Stimulated activated CD8-positive, alpha-beta memory T cell treated with anti-CD3 and anti-CD28 coated beads, Interleukin-7, amount 100 ng/mL, for 4 hours (primary cell): Measurements from ENCODE around the gene PARN.
A peak's percentile ranks its signal among the peaks of the same experiment; 100 is the strongest.
"Not testable (repeated sequence)": the region's sequence is repeated elsewhere in the genome, so short reads cannot be mapped to it uniquely, and the experiment has no call there.

ENCODE experiments used
- DNase-seq, 2 donors: peaks; one replicate each; pipeline ENCODE4 v3.0.0-alpha.2; 2020; ENCODE audit warnings: low read depth in 2 of 2

PARN gene

DNA sequence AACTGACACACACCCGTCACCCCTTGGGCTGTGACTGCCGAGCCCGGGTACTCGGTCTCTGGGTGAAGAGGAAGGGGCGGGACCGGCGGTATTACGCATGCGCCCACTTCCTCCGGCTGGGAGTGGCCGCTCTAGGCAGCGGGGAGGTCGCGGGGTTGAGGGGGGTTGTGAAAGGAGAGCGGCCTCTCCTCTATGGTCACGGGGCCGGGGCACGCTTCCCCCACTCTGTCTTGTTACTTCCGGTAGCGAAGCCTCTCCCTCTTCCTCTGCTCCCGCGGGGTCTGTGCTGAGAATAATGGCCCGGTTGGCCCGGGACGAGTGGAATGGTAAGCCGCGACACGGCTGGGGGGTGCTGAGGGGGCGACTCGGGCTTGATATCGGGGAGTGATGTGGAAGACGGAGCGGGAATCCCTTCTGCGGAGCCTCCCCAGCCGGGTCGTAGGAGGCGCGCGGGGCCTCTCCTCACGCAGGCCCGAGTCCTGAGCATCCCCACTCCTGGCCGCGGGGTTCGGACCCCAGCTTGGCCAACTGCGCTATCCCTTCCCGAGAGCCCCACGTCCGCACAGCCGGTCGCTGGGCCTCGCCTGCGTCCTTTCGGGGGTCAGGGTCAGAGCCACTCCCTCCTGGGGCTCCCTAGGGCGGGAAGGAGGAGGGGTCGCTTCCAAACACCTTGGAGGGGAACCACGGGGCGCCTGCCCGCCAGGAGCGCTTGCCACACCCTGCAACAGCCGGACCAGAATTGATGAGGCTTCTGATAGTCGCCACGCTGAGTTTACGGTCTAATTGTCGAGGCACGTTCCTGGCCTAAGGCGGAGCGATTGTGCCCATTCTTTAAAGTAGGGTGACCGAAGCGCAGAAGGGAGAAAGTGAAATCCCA, 2.9 kb upstream of the PARN start, which contains the start of gene BFAR:
Gene BFAR (plus strand): TSS at position 259 of the 877 bp plus-strand sequence. CDS start 11,396 bp downstream, outside the sequence.
- DNase-seq = peak; percentile 98 to 99

DNA sequence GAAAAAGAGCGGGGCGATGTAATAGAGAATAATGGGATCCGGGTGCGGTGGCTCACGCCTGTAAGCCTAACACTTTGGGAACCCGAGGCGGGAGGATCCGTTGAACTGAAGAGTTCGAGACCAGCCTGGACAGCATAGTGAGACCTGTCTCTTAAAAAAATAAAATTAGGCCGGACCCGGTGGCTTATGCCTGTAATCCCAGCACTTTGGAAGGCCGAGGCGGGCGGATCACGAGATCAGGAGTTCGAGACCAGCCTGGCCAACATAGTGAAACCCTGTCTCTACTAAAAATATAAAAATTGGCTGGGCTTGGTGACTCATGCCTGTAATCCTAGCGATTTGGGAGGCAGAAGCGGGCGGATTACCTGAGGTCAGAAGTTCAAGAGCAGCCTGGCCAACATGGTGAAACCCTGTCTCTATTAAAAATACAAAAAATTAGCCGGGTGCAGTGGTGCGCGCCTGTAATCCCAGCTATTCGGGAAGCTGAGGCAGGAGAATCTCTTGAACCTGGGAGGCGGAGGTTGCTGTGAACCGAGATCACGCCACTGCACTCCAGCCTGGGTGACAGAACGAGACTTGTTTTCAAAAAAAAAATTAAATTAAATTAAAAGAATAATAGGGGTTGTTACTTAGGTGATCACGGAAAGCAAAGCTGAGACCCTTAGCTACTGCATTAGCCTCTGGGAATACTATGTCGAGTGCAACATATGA, 715 bp upstream of the PARN start:
- DNase-seq = not testable (repeated sequence)

DNA sequence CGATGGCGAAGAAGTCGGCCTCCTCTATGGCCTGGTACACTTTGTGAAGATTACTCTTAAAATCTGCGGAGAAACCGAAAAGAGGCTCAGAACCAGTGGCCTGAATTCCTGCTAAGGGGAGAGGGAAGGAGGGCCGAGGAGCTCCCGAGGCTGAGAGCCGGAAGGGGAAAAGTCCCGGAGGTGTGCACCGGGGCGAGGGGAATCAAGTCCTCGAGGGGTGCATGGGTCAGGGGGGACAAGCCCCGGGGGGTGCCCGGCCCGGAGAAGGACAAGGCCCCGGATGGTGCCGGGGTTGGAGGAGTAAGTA, 495 bp downstream of the PARN start:
- DNase-seq = peak in 1 of 2 donors; percentile 5

DNA sequence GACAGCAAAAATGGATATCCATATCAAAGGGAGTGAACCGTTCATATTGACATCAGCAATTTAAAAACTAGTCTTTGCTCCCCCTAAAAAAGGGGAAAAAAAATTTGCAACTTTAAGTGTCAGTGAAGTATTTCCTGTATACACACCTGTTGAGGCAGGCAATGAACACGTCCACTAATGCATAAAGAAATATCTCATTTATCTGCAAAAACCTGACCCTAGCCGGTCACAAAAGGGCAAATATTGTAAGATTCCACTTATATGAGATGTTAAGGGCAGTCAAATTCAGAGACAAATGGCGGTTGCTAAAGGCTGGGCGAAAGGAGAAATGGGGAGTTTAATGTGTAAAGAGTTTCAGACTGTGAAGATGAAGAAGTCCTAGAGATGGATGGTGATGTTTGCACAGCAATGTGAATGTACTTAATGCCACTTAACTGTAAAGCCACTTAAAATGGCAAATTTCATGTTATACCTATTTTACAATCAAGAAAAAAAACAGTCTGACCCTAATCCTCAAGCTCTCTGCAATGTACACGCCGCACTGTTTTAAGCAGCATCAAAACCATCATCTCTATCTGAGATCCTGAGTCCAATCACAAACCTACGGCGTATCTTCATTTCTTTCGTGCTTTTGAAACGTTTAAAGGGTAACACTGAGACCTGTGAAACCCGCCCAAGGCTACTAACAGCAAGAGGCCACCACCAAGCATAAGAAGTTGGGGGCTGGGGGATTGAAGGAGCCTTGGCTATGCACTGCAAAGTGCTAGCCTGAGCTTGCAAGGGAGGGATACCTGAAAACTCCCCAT, 1.1 kb downstream of the PARN start:
- no peak for DNase-seq

DNA sequence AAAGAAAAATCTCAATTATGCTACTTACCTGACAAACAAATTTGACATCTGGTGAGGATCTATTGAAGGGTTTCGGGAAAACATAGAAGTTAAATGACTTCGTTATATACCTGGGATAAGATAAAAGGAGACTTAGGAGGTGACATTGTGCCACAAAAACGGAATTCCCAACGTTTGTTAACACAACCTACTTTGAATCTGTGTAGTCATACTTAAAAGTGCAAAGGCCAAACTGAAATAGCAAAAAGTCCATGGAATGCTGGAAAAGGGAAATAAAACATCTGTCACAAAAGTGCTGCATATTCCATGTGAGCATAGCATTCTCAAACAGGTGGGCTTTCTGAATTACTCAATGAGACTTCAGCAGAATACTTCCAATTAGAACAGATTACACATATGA, 3.0 kb downstream of the PARN start:
- no peak for DNase-seq

DNA sequence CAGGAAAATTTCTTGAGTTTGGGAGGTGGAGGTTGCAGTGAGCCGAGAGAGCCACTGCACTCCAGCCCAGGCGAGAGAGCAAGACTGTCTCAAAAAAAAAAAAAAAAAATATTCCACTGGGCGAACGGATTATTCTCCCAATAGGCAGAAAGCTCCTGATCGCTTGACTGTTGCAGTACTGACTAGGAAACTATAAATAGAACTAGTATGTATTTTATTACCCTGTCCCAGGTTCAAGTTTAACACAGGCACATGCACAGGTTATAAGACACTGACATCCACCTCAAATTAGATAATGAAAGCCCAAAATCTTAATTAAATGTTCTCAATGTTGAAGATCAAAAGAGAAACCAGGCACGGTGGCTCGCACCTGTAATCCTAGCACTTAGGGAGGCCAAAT, 11.5 kb downstream of the PARN start:
- DNase-seq = no peak

DNA sequence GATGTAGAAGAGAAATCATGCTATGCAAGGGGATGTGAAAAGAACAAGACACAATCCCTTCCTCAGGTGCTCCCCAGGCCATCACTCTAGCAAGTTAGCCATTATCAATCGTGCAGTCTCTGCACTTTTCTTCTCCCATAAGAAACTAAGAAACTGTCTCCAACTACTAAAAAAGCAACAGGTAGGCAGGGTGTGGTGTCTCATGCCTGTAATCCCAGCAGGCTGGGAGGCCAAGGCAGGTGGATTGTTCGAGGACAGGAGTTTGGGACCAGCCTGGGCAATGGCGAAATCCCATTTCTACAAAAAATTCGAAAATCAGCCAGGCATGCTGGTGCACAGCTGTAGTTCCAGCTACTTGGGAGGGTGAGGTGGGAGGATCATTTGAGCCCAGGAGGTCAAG, 13.8 kb downstream of the PARN start:
- no peak for DNase-seq

DNA sequence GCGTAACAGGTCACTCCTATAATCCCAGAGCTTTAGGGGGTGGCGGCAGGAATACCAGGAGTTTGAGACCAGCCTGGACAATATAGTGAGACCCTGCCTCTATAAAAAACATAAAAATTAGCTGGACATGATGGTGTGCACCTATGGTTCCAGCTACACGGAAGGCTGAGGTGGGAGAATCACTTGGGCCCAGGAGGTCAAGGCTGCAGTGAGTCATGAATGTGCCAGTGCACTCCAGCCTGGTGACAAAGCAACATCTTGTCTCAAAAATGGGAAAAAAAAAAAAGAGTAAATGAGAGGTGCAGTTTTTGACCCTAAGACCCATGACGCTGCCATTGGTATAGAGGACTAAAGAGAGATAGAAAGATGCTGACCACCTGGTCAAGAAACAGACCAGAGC, 16.1 kb downstream of the PARN start:
- DNase-seq = no peak

DNA sequence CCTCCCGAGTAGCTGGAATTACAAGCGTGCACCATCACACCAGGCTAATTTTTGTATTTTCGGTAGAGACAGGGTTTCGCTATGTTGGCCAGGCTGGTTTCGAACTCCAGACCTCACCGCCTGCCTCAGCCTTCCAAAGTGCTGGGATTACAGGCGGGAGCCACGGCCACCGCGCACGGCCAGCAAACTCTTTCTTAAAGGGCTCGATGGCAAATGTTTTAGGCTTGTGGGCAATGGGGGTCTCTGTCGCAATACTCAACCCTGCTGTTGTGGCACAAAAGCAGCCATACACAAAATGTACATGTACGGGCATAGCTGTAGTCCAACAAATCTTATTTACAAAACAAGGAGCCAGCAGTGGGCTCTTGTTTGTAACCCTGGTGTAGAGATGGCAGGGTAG, 18.4 kb downstream of the PARN start:
- DNase-seq = no peak

DNA sequence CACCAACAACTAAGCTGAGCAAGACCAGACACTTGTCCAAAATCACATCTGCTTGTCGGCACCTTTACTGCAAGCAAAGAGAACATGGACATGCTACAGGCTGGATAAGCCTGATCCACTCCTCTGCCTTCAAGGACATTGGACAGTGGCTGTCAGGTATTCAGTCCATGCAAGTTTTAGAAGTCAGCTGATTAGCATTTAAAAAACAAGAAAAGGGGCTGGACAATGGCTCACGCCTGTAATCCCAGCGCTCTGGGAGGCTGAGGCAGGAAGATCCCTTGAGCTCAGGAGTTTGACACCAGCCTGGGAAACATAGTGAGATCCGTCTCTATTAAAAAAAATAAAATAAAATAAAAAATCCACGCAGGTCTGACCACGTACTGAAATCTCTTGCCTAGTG, 20.3 kb downstream of the PARN start:
- DNase-seq = no peak

DNA sequence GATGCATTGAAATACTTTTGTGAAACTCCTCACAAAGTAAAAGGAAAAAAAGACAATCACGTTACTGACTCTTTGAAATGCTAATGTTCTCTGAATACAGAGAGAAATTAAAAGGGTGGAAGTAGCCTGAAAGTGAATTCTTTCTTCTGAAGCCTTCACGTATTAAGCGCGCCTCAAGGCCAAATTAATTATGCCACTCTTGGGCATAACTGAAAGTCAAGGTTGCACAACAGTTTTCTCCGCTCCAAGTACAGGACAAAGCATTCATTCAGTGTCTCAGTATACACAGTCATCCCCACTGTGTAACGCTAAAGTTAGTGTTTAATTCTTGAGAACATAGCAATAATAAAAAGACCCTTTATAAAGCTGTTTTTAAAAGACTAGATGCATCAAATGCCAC, 21.5 kb downstream of the PARN start:
- DNase-seq = no peak

DNA sequence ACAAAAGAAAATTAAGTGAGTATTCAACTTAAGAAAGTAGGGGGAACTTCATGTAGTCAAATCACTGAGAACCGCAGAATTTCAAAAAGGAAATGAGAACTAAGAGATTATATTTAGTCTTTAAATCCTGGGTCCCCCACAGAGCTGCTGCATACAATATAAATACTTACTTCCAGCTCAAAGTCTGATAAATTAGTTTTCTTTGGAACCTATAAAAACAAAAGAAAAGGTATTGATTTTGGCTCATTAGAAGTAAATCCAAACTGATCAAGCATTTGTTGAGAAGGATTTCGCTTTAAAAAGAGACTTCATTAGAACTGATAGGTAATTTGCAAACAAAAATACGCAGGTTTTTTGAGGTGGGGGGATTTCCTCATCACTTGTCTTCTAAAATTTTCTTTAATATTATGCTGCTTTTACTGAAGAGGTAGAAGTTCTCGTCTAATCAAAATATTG, 21.9 kb downstream of the PARN start:
- no peak for DNase-seq

DNA sequence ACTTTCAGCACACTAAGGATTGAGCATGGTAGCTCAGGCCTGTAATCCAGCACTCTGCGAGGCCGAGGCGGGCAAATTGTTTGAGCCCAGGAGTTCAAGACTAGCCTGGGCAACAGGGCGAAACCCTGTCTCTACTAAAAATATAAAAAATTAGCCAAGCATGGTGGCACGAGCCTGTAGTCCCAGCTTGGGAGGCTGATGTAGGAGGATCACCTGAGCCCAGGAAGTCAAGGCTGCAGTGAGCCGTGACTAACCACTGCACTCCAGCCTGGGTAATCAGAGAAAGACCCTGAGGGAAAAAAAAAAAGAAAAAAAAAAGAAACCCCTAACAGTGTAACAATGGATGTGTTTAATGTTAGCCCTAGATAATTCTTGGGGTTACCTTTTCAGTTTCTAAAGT, 24.0 kb downstream of the PARN start:
- no peak for DNase-seq

DNA sequence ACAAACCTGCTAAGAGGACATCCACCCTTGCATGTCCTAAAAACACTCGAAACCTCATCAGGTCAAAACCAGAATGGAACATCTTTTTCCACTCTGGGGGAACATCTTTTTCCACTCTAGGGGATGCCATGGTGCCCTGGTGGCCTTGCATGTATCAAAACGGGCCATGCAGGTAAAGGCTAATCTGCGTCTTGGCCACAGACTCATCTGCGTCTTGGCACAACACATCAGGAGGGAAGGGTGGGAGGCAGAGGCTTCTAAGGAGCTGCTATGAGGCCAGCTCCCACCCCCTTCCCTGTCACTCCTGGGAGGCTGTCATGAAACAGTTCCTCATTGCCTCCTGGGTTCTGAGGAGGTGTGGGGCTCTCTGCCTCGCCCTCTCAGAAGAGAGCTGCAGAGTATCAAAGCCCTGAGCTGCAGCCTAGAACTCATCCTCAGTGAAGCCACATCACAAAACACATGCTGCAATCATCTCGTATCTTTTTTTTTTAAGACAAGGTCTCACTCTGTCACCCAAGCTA, 27.6 kb downstream of the PARN start:
- no peak for DNase-seq

DNA sequence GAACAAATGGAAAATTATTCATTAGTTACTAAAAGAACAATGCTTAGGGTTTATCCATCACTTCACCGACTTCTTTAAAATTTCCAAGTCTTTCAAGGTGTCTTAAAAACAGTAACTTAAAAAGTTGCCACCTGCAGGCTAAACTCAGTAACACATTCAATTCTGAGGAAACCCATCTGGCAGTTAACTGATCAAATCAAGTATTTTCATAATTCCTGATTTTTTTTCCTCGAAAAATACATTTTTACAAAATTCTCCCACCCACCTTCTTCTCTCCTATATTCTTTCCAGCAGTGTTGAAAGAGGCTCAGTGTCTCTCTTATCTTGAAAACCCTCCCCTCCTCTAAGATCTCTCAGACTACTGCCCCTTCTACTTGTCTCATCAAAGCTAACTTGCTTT, 29.9 kb downstream of the PARN start:
- no peak for DNase-seq

DNA sequence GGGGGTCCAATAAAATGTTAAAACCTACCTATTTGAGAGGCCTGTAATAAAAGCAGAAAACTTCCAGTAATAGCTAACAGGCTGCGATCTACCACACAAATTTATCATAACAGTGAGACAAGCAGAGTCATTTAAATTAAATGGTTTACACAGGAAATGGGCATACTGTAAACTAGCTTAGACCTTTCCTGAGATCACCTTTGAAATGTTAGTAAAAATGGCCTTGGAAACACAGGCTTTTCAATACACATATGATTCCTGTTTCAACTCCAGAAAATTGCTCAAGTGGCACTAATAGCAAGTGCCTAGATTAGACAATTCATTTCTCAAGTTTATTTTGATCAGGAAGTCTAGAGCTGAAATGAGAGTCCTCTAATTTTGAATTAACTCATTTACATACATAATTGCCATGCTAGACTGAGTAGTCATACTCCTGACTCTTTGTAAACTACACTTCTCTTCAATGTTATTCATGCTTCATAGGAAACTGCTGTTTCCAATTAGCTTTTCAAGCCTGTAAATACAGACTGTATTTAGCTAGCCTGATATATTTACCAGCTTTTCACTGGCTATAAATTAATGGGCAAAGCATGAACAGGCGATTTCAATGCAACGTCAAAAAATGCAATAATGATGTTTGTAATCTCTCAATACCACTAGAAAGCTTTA, 43.3 kb downstream of the PARN start:
- no peak for DNase-seq

DNA sequence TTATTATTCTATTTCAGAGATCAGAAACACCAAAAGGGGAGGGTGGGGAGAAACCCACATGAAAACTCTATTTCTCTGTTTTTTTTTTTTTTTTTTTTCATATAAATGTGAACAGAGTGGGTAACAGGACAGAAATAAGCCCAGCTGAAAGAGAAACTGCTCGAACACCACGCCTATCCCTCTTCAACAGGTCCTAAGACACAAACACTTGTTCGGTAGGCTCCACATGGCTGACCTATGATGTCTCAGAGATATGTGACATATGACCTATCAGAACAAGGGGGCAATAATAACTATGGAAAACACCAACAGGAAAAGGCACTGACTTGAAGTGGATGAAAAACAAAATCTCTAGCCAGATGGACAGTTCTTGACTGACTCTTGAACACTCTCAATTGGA, 44.8 kb downstream of the PARN start:
- no peak for DNase-seq

DNA sequence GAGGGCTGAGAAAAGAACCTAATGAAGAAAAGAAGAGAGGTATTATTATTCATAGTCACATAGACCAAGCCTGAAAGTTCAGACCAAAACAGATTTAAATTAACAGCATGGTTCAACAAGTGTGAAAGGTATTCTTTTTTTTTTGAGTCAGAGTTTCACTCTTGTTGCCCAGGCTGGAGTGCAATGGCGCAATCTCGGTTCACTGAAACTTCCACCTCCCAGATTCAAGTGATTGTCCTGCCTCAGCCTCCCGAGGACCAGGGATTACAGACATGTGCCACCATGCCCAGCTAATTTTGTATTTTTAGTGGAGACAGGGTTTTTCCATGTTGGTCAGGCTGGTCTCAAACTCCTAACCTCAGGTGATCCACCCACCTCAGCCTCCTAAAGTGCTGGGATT, 49.1 kb downstream of the PARN start:
- not testable (repeated sequence) for DNase-seq

DNA sequence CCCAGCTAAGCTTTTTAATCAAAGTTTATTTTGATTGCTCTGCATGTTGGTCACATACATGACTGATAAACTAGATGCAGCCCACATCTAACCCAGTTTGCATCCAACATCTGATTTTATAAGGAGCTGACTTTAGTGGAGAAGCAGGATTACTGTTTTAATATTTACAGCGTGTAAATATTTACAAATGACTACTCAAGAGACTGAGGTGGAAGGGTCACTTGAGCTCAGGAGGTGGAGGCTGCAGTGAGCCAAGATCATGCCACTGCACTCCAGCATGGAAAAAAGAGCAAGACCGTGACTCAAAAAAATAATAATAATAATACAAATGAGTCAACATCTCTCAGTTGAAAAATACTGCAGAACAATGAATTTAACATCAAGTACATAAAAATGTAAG, 50.8 kb downstream of the PARN start:
- no peak for DNase-seq

DNA sequence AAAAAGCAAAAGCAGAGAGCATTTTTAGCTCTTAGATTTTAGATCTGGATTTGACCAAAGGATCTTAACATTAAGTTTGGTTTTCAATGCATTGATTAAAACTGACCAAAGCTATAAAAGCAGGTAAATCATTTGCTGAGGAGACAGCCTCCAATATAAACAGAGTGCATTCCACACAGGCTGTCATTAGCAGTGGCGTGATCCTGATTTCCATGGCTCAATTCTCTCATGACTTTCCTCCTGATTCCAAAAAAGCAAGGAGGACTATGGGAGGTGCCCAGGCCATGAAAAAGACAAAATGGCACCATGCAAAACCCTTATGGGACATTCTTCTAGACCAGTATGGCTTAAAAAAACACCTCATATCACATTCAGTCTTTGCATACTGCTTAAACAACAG, 53.5 kb downstream of the PARN start:
- DNase-seq = no peak

DNA sequence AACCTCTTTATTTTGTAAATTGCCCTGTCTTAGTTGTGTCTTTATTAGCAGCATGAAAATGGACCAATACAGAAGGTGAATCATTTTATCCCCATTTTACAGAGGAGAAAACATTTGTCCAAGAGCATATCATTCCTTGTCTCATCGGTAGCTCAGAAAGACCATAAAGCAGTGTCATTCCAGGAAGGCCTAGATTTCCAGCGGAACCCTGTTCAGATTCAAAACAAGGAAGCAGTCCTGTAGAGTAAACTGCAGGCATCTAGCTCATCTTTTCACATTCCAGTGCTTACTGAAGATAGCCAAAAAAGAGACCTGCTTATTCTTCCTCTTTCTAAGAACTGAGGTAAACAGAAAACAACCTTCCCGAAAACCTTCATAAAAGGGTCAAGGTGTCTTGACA, 54.0 kb downstream of the PARN start:
- no peak for DNase-seq
